ENCODE measurements around the gene ABTB2. TPM values are rescaled to one million over a fixed set of nuclear protein-coding genes. Genes with fewer than 3 reads are reported as not detected.

The ABTB2 gene
- total RNA-seq, 1 experiment from 2014 or later, result 5.5 TPM

GRCh38 chr11:34255101-34255500 lies 102.7 kb downstream of the ABTB2 start:
- H3K27ac Mint-ChIP-seq, result peak overlapping the region in 1 of 3 experiments; percentile 29; a peak in 1 of 7 replicates
- no peak overlapping the region for H2BK20ac ChIP-seq (ENCODE audit: low read depth, low read length, poor library complexity, severe bottlenecking)
- no peak overlapping the region for H4K8ac ChIP-seq (replicated peaks; ENCODE audit: insufficient read length, low read depth, low read length)
- no peak for DNase-seq
- H2AK5ac ChIP-seq (ENCODE audit: insufficient read length, low read length), result no peak overlapping the region
- no peaks in the 10 kb centered on the region for H3K36me3 Mint-ChIP-seq (ENCODE audit: insufficient read depth in 1 of 3, low read depth in 3 of 3)
- no peak for TF ChIP-seq CTCF (conservative IDR thresholded peaks at IDR 0.05)
- no peaks in the 10 kb centered on the region for H3K4me1 ChIP-seq (ENCODE audit: insufficient read depth, low read length)
- no peaks in the 10 kb centered on the region for H3K79me2 ChIP-seq (ENCODE audit: insufficient read depth, low read length)
- H2BK5ac ChIP-seq (ENCODE audit: insufficient read length, low read length), result no peak overlapping the region
- H3K18ac ChIP-seq (ENCODE audit: insufficient read length, low read depth, low read length), result no peak overlapping the region
- H3K4me1 Mint-ChIP-seq, result peaks cover 11 to 20% of the 10 kb centered on the region in 2 experiments
- H3K4ac ChIP-seq (ENCODE audit: low read depth, low read length), result no peak overlapping the region
- no peak overlapping the region for H3K27ac ChIP-seq (ENCODE audit: insufficient read length, low read depth, low read length)
- H3K4me2 ChIP-seq (ENCODE audit: insufficient read depth, insufficient read length, low read length), result no peak overlapping the region
- no peak overlapping the region for H3K9ac ChIP-seq (ENCODE audit: extremely low read depth, insufficient read length, low read length)
- H3K27me3 Mint-ChIP-seq (ENCODE audit: low read depth), result no peaks in the 10 kb centered on the region; the same call in 1 of the 2 replicates
- no CpG with 5 or more reads among the region's 2 CpGs for WGBS (ENCODE audit: extremely low coverage, insufficient read length, low lambda C conversion rate)
- H4K20me1 ChIP-seq (ENCODE audit: control insufficient read depth, insufficient read depth, insufficient read length), result no peaks in the 10 kb centered on the region
- H4K5ac ChIP-seq (ENCODE audit: insufficient read length, low read depth, low read length), result no peak overlapping the region
- no peak overlapping the region for H3K23ac ChIP-seq (ENCODE audit: insufficient read length, low read depth, low read length)
- no peaks in the 10 kb centered on the region for H3K9me3 Mint-ChIP-seq
- H4K91ac ChIP-seq (ENCODE audit: insufficient read length, low read depth, low read length), result no peak overlapping the region
- H2BK15ac ChIP-seq (ENCODE audit: low read depth, low read length), result no peak overlapping the region
- H3K4me3 Mint-ChIP-seq, result no peak overlapping the region
- no peak overlapping the region for H2BK12ac ChIP-seq (ENCODE audit: insufficient read length, low read depth, low read length)
- no peak overlapping the region for H3K56ac ChIP-seq (ENCODE audit: insufficient read length, low read depth, low read length)
- H3K23me2 ChIP-seq (ENCODE audit: insufficient read length, low read depth, low read length, poor library complexity, severe bottlenecking), result no peaks in the 10 kb centered on the region
- no peaks in the 10 kb centered on the region for H3K9me3 ChIP-seq (ENCODE audit: control insufficient read depth, low read depth, low read length)
- no peak overlapping the region for H3K14ac ChIP-seq (ENCODE audit: insufficient read depth, low read length)
- H2AFZ ChIP-seq (ENCODE audit: low read length), result no peak overlapping the region
- H2BK120ac ChIP-seq (ENCODE audit: low read depth, low read length, poor library complexity, severe bottlenecking), result no peak overlapping the region
- H3T11ph ChIP-seq (ENCODE audit: low read length), result no peak overlapping the region
- no peaks in the 10 kb centered on the region for H3K27me3 ChIP-seq (ENCODE audit: insufficient read depth, low read length)
- no peaks in the 10 kb centered on the region for H3K79me1 ChIP-seq (ENCODE audit: insufficient read depth, low read depth, low read length, poor library complexity, severe bottlenecking)
